ENCODE results near the gene DOK4. TPM values are rescaled to one million over a fixed set of nuclear protein-coding genes. Genes with fewer than 3 reads are reported as not detected.

Gene DOK4
- total and polyA plus RNA-seq, 2 experiments from 2014 or later = 1,563 to 2,409 TPM

GRCh38 chr16:57533431-57534336, 47.4 kb upstream of the DOK4 start:
- Histone ChIP-seq H3K27me3 (no peaks in the 10 kb centered on the region), H3K9me3 (ENCODE audit: low read depth) (no peaks in the 10 kb centered on the region), H3K27ac (peak overlapping the region; percentile 47), H3K4me3 (no peak overlapping the region), H3K36me3 (no peaks in the 10 kb centered on the region), H3K4me1 (ENCODE audit: low read depth) (peaks cover 23% of the 10 kb centered on the region)
- peak in 1 of 2 donors; percentile 63 for DNase-seq (ENCODE audit: low read depth in 1 of 2, low spot score in 1 of 2)
- TF ChIP-seq, protein P1, sequence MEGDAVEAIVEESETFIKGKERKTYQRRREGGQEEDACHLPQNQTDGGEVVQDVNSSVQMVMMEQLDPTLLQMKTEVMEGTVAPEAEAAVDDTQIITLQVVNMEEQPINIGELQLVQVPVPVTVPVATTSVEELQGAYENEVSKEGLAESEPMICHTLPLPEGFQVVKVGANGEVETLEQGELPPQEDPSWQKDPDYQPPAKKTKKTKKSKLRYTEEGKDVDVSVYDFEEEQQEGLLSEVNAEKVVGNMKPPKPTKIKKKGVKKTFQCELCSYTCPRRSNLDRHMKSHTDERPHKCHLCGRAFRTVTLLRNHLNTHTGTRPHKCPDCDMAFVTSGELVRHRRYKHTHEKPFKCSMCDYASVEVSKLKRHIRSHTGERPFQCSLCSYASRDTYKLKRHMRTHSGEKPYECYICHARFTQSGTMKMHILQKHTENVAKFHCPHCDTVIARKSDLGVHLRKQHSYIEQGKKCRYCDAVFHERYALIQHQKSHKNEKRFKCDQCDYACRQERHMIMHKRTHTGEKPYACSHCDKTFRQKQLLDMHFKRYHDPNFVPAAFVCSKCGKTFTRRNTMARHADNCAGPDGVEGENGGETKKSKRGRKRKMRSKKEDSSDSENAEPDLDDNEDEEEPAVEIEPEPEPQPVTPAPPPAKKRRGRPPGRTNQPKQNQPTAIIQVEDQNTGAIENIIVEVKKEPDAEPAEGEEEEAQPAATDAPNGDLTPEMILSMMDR (IDR thresholded peaks at IDR 0.05; ENCODE audit: low read depth, low read length) = no peak

DNA sequence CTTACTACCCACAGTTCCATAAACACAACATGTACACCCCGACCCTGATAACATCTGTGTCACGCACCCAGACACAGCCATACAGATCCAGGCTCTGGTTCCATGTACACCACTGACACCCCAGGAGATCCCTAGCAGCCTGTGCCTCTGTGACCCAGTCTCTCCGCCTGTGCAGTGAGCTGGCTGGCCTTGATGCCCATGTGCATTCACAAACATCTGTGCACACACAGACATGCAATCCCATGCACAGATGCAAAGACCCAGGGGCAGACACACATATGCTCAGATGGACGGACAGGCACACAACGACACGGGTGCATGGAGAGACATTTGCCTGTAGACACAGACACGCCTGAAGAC, 46.0 kb upstream of the DOK4 start:
- no peaks in the 10 kb centered on the region for H3K36me3 ChIP-seq
- TF ChIP-seq, protein P1 (IDR thresholded peaks at IDR 0.05; ENCODE audit: low read depth, low read length) = no peak
- no peaks in the 10 kb centered on the region for H3K9me3 ChIP-seq (ENCODE audit: low read depth)
- DNase-seq (ENCODE audit: low read depth in 1 of 2, low spot score in 1 of 2) = no peak
- H3K27ac ChIP-seq = no peak overlapping the region
- peaks cover 23% of the 10 kb centered on the region for H3K4me1 ChIP-seq (ENCODE audit: low read depth)
- no peaks in the 10 kb centered on the region for H3K27me3 ChIP-seq
- H3K4me3 ChIP-seq = no peak overlapping the region

DNA sequence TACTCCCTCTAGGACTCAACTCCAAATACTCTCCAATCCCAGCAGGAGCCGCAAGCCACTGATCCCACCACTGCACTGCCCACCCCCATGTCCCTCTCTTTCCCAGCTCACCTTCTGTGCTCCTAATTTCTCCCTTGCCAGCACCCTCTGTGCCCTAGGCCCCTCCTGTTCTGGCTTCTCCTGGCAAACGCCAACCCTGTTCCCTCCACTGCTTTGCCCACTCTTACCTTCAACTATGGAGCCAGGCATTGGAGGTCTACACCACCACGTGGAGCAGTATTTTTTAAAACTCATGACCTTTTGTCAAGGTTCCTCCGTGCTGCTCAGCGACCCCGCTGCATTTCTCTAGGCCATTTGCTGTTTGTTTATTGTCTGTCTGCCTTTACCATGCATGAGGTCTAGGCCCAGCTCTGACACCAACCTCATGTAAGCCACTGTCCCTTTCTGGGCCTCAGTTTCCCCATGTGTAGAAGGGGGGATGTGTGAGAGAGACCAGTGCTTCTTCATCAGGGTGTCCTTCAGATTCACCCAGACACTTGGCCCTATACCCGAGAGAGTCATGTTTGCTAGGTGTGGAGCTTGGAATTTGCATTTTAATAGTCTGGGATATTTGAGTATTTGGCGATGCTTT, 45.5 kb upstream of the DOK4 start:
- no peak overlapping the region for H3K4me3 ChIP-seq
- H3K9me3 ChIP-seq (ENCODE audit: low read depth) = no peaks in the 10 kb centered on the region
- no peak overlapping the region for H3K27ac ChIP-seq
- H3K36me3 ChIP-seq = no peaks in the 10 kb centered on the region
- peaks cover 23% of the 10 kb centered on the region for H3K4me1 ChIP-seq (ENCODE audit: low read depth)
- no peak for DNase-seq (ENCODE audit: low read depth in 1 of 2, low spot score in 1 of 2)
- TF ChIP-seq, protein P1 (IDR thresholded peaks at IDR 0.05; ENCODE audit: low read depth, low read length) = no peak
- H3K27me3 ChIP-seq = no peaks in the 10 kb centered on the region

DNA sequence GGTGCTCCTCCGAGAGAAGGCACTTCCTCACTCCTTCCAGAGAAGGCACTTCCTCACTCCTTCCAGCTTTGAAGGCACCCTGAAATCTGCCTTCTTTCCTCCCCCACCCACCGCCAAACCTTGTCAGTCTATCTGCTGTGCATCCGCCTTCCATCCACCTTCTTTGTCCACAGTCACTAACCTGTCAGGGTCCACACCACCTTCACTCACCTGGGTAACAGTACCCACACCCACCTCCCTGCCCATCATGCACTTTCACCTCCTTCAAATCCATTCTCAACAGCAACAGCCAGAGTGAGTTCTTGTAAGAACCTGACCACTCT, 44.9 kb upstream of the DOK4 start:
- Histone ChIP-seq H3K4me3 (no peak overlapping the region), H3K27ac (no peak overlapping the region), H3K36me3 (no peaks in the 10 kb centered on the region), H3K9me3 (ENCODE audit: low read depth) (no peaks in the 10 kb centered on the region), H3K27me3 (no peaks in the 10 kb centered on the region), H3K4me1 (ENCODE audit: low read depth) (peaks cover 23% of the 10 kb centered on the region)
- DNase-seq (ENCODE audit: low read depth in 1 of 2, low spot score in 1 of 2) = no peak
- TF ChIP-seq, protein P1 (IDR thresholded peaks at IDR 0.05; ENCODE audit: low read depth, low read length) = no peak

DNA sequence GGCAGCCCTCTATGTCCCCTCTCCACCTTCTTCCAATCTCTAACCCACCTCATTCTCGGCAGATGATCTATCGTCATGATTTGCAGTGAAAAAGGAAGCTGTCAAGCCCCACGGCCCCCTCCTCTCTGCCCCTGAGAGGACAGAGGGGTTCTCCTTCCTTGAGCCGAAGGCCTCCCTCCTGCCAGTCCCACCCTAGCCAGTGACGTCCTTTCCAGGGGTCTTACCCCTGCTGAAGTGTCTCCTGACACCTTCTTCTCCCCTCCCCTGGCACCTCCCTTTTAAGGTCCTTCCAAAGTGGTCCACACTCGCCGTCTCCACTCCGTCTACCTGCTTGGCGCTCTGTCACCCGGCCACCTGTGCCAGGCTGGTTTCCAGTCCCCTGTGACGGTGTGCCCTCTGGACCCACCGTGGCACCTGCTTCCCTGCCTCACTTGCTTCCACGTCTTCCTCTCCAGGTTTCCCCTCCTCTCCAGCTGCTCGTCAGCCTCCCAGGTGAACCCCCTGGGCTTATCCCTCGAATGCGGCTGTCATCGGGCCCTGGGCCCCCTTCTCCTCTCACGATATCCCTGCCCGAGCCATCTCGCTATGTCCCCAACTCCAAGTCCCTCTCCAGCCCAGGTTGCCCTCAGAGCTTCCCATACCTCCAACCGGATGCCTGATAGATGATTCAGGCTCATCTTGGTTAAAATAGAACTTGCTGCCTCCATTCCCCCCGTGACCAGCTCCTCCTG, 44.4 kb upstream of the DOK4 start:
- H3K4me3 ChIP-seq = no peak overlapping the region
- no peak overlapping the region for H3K27ac ChIP-seq
- H3K36me3 ChIP-seq = no peaks in the 10 kb centered on the region
- no peaks in the 10 kb centered on the region for H3K9me3 ChIP-seq (ENCODE audit: low read depth)
- TF ChIP-seq, protein P1 (IDR thresholded peaks at IDR 0.05; ENCODE audit: low read depth, low read length) = no peak
- H3K27me3 ChIP-seq = no peaks in the 10 kb centered on the region
- H3K4me1 ChIP-seq (ENCODE audit: low read depth) = peaks cover 23% of the 10 kb centered on the region
- DNase-seq (ENCODE audit: low read depth in 1 of 2, low spot score in 1 of 2) = no peak
